Endothelial cell (in vitro differentiated cells): ENCODE results near the gene OSBPL10. TPM values are rescaled to one million over a fixed set of nuclear protein-coding genes. Genes with fewer than 3 reads are reported as not detected.

Source experiments
- DNase-seq: peaks from one replicate; pipeline ENCODE4 v3.0.0; 2021; ENCODE audit warnings: low spot score
- H3K27ac Mint-ChIP-seq: one replicate; pipeline ENCODE4 v1.8.0; 2021; ENCODE audit warnings: mixed read lengths, inconsistent platforms; ENCODE audit not compliant: unreplicated experiment
- H3K27me3 Mint-ChIP-seq: one replicate; pipeline ENCODE4 v1.8.0; 2021; ENCODE audit warnings: mild to moderate bottlenecking, moderate library complexity, mixed read lengths, inconsistent platforms; ENCODE audit not compliant: unreplicated experiment
- H3K36me3 Mint-ChIP-seq: one replicate; pipeline ENCODE4 v1.8.0; 2021; ENCODE audit warnings: mild to moderate bottlenecking, low read depth, mixed read lengths, inconsistent platforms; ENCODE audit not compliant: unreplicated experiment
- H3K4me1 Mint-ChIP-seq: one replicate; pipeline ENCODE4 v1.8.0; 2021; ENCODE audit warnings: mild to moderate bottlenecking, mixed read lengths, inconsistent platforms; ENCODE audit not compliant: unreplicated experiment
- H3K4me3 Mint-ChIP-seq: one replicate; pipeline ENCODE4 v1.8.0; 2021; ENCODE audit warnings: mild to moderate bottlenecking, mixed read lengths, inconsistent platforms; ENCODE audit not compliant: unreplicated experiment
- H3K9me3 Mint-ChIP-seq: one replicate; pipeline ENCODE4 v1.8.0; 2021; ENCODE audit warnings: mixed read lengths, inconsistent platforms; ENCODE audit not compliant: unreplicated experiment
- CTCF ChIP-seq: fragments of 200-600 bp; sonication (generic); IDR thresholded peaks from one replicate; pipeline ENCODE4 v1.5.0; 2021; ENCODE audit warnings: antibody characterized with exemption; ENCODE audit not compliant: unreplicated experiment
- total RNA-seq: library from RNA; stranded (reverse); fragmentation: NEBNext Ultra II Directional; extraction: Animal tissue kit (Norgen Biotek cat#: 25700); gene quantifications from one replicate; pipeline ENCODE4 v1.2.1, GENCODE V29; 2021; ENCODE audit not compliant: unreplicated experiment

The OSBPL10 gene
- total RNA-seq, 1 donor from 2014 or later, result 61.0 TPM

GRCh38 chr3:31936420-31937060, 44.5 kb downstream of the OSBPL10 start:
- H3K4me1 Mint-ChIP-seq, result peaks cover 35% of the 10 kb centered on the region
- H3K27ac Mint-ChIP-seq, result no peak overlapping the region
- no peak for DNase-seq

GRCh38 chr3:31934866-31935265, 46.2 kb downstream of the OSBPL10 start:
- Mint-ChIP-seq H3K9me3 (no peaks in the 10 kb centered on the region), H3K4me3 (no peak overlapping the region), H3K27ac (peak overlapping the region; percentile 89), H3K4me1 (peaks cover 38% of the 10 kb centered on the region), H3K36me3 (no peaks in the 10 kb centered on the region), H3K27me3 (no peaks in the 10 kb centered on the region)
- peak; percentile 40 for DNase-seq
- TF ChIP-seq CTCF, result no peak

More at GRCh38 chr3:31936420-31937060, 44.5 kb downstream of the OSBPL10 start:
- Mint-ChIP-seq H3K27me3 (no peaks in the 10 kb centered on the region), H3K9me3 (no peaks in the 10 kb centered on the region), H3K36me3 (no peaks in the 10 kb centered on the region), H3K4me3 (no peak overlapping the region)
- no peak for TF ChIP-seq CTCF

- no peak for TF ChIP-seq CTCF
- Mint-ChIP-seq H3K27me3 (no peaks in the 10 kb centered on the region), H3K27ac (peak overlapping the region; percentile 95), H3K4me3 (no peak overlapping the region), H3K9me3 (no peaks in the 10 kb centered on the region), H3K36me3 (no peaks in the 10 kb centered on the region), H3K4me1 (peaks cover 38% of the 10 kb centered on the region)
- peak; percentile 14 for DNase-seq
Observed at GRCh38 chr3:31934018-31934417, 47.0 kb downstream of the OSBPL10 start.

GRCh38 chr3:31932990-31933389, 48.1 kb downstream of the OSBPL10 start:
- no peaks in the 10 kb centered on the region for H3K27me3 Mint-ChIP-seq
- peak overlapping the region; percentile 95 for H3K27ac Mint-ChIP-seq
- peak overlapping the region; percentile 73 for H3K4me3 Mint-ChIP-seq
- H3K4me1 Mint-ChIP-seq, result peaks cover 41% of the 10 kb centered on the region
- TF ChIP-seq CTCF, result no peak
- no peaks in the 10 kb centered on the region for H3K36me3 Mint-ChIP-seq
- no peaks in the 10 kb centered on the region for H3K9me3 Mint-ChIP-seq
- DNase-seq, result no peak

- Mint-ChIP-seq H3K27me3 (no peaks in the 10 kb centered on the region), H3K36me3 (no peaks in the 10 kb centered on the region)
Observed at GRCh38 chr3:31929826-31930502, 51.1 kb downstream of the OSBPL10 start.

More at GRCh38 chr3:31929826-31930502, 51.1 kb downstream of the OSBPL10 start:
- Mint-ChIP-seq H3K9me3 (no peaks in the 10 kb centered on the region), H3K27ac (no peak overlapping the region), H3K4me1 (peaks cover 39% of the 10 kb centered on the region), H3K4me3 (no peak overlapping the region)
- no peak for DNase-seq
- TF ChIP-seq CTCF, result no peak
